IMR-90 (cell line): ENCODE measurements around the gene FCHSD2. TPM values are rescaled to one million over a fixed set of nuclear protein-coding genes. Genes with fewer than 3 reads are reported as not detected.
A peak's percentile ranks its signal among the peaks of the same experiment; 100 is the strongest.
"Not testable (repeated sequence)": the region's sequence is repeated elsewhere in the genome, so short reads cannot be mapped to it uniquely, and the experiment has no call there.

ENCODE experiments used
- ATAC-seq: fragments of 200-7000 bp; cut with Tn5 transposase; 2 replicates; pipeline ENCODE4 v1.9.1; 2020; ENCODE audit warnings: low read depth, mild to moderate bottlenecking, moderate library complexity
- BruUV-seq: library from RNA; stranded (reverse); fragments of 400-500 nt; replicated peaks from 2 replicates; lab custom pipeline; 2021; lab: Mats Ljungman, UMichigan
- CTCF ChIA-PET: fragments of 300-600 bp; formaldehyde crosslinking; extraction: SDS; loops from one replicate; lab custom pipeline; 2021; ENCODE audit warnings: antibody characterized with exemption; lab: Yijun Ruan, JAX
- POLR2A ChIA-PET: fragments of 300-600 bp; sonication (Branson Sonifier 250); formaldehyde crosslinking; loops from one replicate; lab custom pipeline; 2022; ENCODE audit warnings: antibody characterized with exemption; ENCODE audit not compliant: unreplicated experiment; lab: Charles Lee
- DNase-seq: peaks from one replicate; pipeline ENCODE4 v3.0.0; 2013
- H2AFZ ChIP-seq: replicated peaks from 2 replicates; pipeline ENCODE3; 2013; ENCODE audit warnings: low read length, mild to moderate bottlenecking; ENCODE audit not compliant: poor library complexity
- H2AK5ac ChIP-seq: 2 replicates; pipeline ENCODE4 v1.6.1; 2013; ENCODE audit warnings: low read depth, low read length, inconsistent platforms
- H2AK9ac ChIP-seq: replicated peaks from 2 replicates; pipeline ENCODE3; 2013; ENCODE audit warnings: mild to moderate bottlenecking, low read depth, low read length, moderate library complexity; ENCODE audit not compliant: poor library complexity
- H2BK120ac ChIP-seq: 2 replicates; pipeline ENCODE4 v1.6.1; 2013; ENCODE audit warnings: low read depth, low read length, inconsistent platforms
- H2BK15ac ChIP-seq: 3 replicates; pipeline ENCODE4 v1.6.1; 2013; ENCODE audit warnings: low read depth, low read length, inconsistent platforms
- H2BK20ac ChIP-seq: 2 replicates; pipeline ENCODE4 v1.6.1; 2013; ENCODE audit warnings: low read depth, mild to moderate bottlenecking, inconsistent platforms, low read length, moderate library complexity
- H2BK5ac ChIP-seq: 2 replicates; pipeline ENCODE4 v1.6.1; 2013; ENCODE audit warnings: mild to moderate bottlenecking, low read depth, low read length, inconsistent platforms; ENCODE audit not compliant: poor library complexity, severe bottlenecking
- H3K14ac ChIP-seq: replicated peaks from 2 replicates; pipeline ENCODE4 v1.6.1; 2013; ENCODE audit warnings: low read depth, low read length, inconsistent platforms
- H3K18ac ChIP-seq: 2 replicates; pipeline ENCODE4 v1.6.1; 2013; ENCODE audit warnings: low read depth, low read length, control low read depth
- H3K23ac ChIP-seq: 2 replicates; pipeline ENCODE4 v1.6.1; 2013; ENCODE audit warnings: low read depth, low read length, inconsistent platforms
- H3K27ac ChIP-seq: 2 replicates; pipeline ENCODE4 v1.5.1; 2013; ENCODE audit warnings: mild to moderate bottlenecking, control low read depth, low read length; ENCODE audit not compliant: insufficient read depth
- H3K27me3 ChIP-seq: 2 replicates; pipeline ENCODE4 v1.6.1; 2013; ENCODE audit warnings: low read length; ENCODE audit not compliant: control insufficient read depth, insufficient read depth
- H3K36me3 ChIP-seq: 2 replicates; pipeline ENCODE4 v1.6.1; 2013; ENCODE audit warnings: low read length, mixed read lengths; ENCODE audit not compliant: control insufficient read depth, insufficient read depth
- H3K4ac ChIP-seq: 2 replicates; pipeline ENCODE4 v1.6.1; 2013; ENCODE audit warnings: low read depth, low read length, inconsistent platforms
- H3K4me1 ChIP-seq: 2 replicates; pipeline ENCODE4 v1.6.1; 2013; ENCODE audit warnings: low read length, mixed read lengths; ENCODE audit not compliant: control insufficient read depth, insufficient read depth
- H3K4me2 ChIP-seq: 2 replicates; pipeline ENCODE4 v1.6.1; 2013; ENCODE audit warnings: low read depth, mild to moderate bottlenecking, control low read depth, low read length, moderate library complexity
- H3K4me3 ChIP-seq: 2 replicates; pipeline ENCODE4 v1.5.1; 2013; ENCODE audit warnings: low read depth, mild to moderate bottlenecking, control low read depth, low read length, moderate library complexity; ENCODE audit not compliant: insufficient read depth
- H3K56ac ChIP-seq: 2 replicates; pipeline ENCODE4 v1.6.1; 2013; ENCODE audit warnings: low read length, inconsistent platforms; ENCODE audit not compliant: insufficient read depth; ENCODE audit errors: extremely low read depth
- H3K79me1 ChIP-seq, 2 experiments: 2 replicates each; pipeline ENCODE4 v1.6.1; 2013; ENCODE audit warnings: low read length in 2 of 2, inconsistent platforms in 1 of 2, low read depth in 1 of 2
- H3K9ac ChIP-seq: 2 replicates; pipeline ENCODE4 v1.6.1; 2013; ENCODE audit warnings: low read depth, low read length, control low read depth
- H3K9me1 ChIP-seq: 2 replicates; pipeline ENCODE4 v1.6.1; 2013; ENCODE audit warnings: low read length, inconsistent platforms; ENCODE audit not compliant: insufficient read depth
- H3K9me3 ChIP-seq: 2 replicates; pipeline ENCODE4 v1.6.1; 2013; ENCODE audit warnings: low read length; ENCODE audit not compliant: control insufficient read depth, insufficient read depth
- H4K20me1 ChIP-seq: 2 replicates; pipeline ENCODE4 v1.6.1; 2013; ENCODE audit warnings: low read length, inconsistent platforms; ENCODE audit not compliant: insufficient read depth
- H4K5ac ChIP-seq: 2 replicates; pipeline ENCODE4 v1.6.1; 2013; ENCODE audit warnings: mild to moderate bottlenecking, low read depth, low read length, control low read depth
- H4K8ac ChIP-seq, 2 experiments: 2 replicates each; pipeline ENCODE4 v1.6.1; 2013; ENCODE audit warnings: low read depth in 2 of 2, low read length in 2 of 2, control low read depth in 1 of 2, inconsistent platforms in 1 of 2
- H4K91ac ChIP-seq: 2 replicates; pipeline ENCODE4 v1.6.1; 2013; ENCODE audit warnings: low read depth, low read length, inconsistent platforms; ENCODE audit not compliant: insufficient read depth
- WGBS, 2 experiments: methylation state at CpG; one replicate each; pipeline versions ENCODE4 v1.1.5 to v1.1.7; 2013; ENCODE audit warnings: missing lambda C conversion rate in 2 of 2; ENCODE audit not compliant: insufficient read length in 1 of 2; ENCODE audit errors: extremely low coverage in 2 of 2; 5-methylcytosine and 5-hydroxymethylcytosine counted together
- dilution Hi-C: fragments of 300-500 bp; cut with HindIII; formaldehyde crosslinking; loops from one replicate; pipeline ENCODE4 v1.14.3; 2018; ENCODE audit warnings: low sequenced_read_pairs; ENCODE audit not compliant: unreplicated experiment
- in situ Hi-C: fragments of 300-500 bp; cut with MboI; formaldehyde crosslinking; loops from 3 replicates; pipeline ENCODE4 v1.14.3; 2019; ENCODE audit warnings: low sequenced_read_pairs, inconsistent platforms, mixed read lengths
- intact Hi-C: fragments of 100-400 bp; cut with micrococcal nuclease; formaldehyde crosslinking; loops from 2 replicates; pipeline ENCODE4 v1.10.0; 2022
- polyA plus RNA-seq, 3 experiments: library from polyadenylated mRNA; depleted of rRNA; stranded (reverse); fragments of >200 nt; gene quantifications; 2 replicates each; pipeline ENCODE4 v1.2.3, GENCODE V29; 2012; ENCODE audit warnings: low replicate concordance in 1 of 3
- total RNA-seq: library from RNA; depleted of rRNA; stranded (reverse); fragments of >200 nt; gene quantifications from 2 replicates; pipeline ENCODE4 v1.2.3, GENCODE V29; 2012

Gene FCHSD2
- total and polyA plus RNA-seq, 2 of the 4 experiments (the other 2 are of a cell fraction): 5.9 to 18.7 TPM

GRCh38 chr11:73061857-73062424 is 80.2 kb downstream of the FCHSD2 start:
- H3K4me2 ChIP-seq, DNase-seq, H3K9ac ChIP-seq, H3K9me3 ChIP-seq, H3K14ac ChIP-seq, H2BK120ac ChIP-seq, H2BK20ac ChIP-seq, BruUV-seq, H3K9me1 ChIP-seq, H2AFZ ChIP-seq, intact Hi-C loops, ATAC-seq, H2AK5ac ChIP-seq, dilution Hi-C loops, H4K8ac ChIP-seq, in situ Hi-C loops, H3K27ac ChIP-seq, H3K36me3 ChIP-seq, H2BK15ac ChIP-seq, H4K5ac ChIP-seq, H3K4me1 ChIP-seq, H3K23ac ChIP-seq, H3K56ac ChIP-seq, H3K4me3 ChIP-seq, H2BK5ac ChIP-seq, H2AK9ac ChIP-seq, H3K4ac ChIP-seq, H3K18ac ChIP-seq, H3K27me3 ChIP-seq, H4K91ac ChIP-seq, POLR2A ChIA-PET: not testable (repeated sequence)
- H3K79me1 ChIP-seq: peaks cover 10 to 30% of the 10 kb centered on the region in 2 experiments
- WGBS, 2 experiments: 100% methylated on average over 2 of the region's 3 CpGs; no CpG with 5 or more reads in 1 of the 2 experiments
- CTCF ChIA-PET: interaction anchor here (0.6 kb wide), 1 partner anchor 25 kb away, joined by 3 read pairs; no protein-coding TSS in a partner anchor
- H4K20me1 ChIP-seq: peaks cover 18% of the 10 kb centered on the region; the same call in 1 of the 2 replicates

GRCh38 chr11:73061434-73061833 is 80.7 kb downstream of the FCHSD2 start:
- dilution Hi-C loops, H3K9me3 ChIP-seq, POLR2A ChIA-PET, H3K23ac ChIP-seq, H3K9ac ChIP-seq, H3K14ac ChIP-seq, BruUV-seq, H3K4me3 ChIP-seq, H2BK20ac ChIP-seq, H3K9me1 ChIP-seq, intact Hi-C loops, CTCF ChIA-PET, H3K4me1 ChIP-seq, H4K8ac ChIP-seq, H2AK9ac ChIP-seq, H3K56ac ChIP-seq, H3K4me2 ChIP-seq, H2AFZ ChIP-seq, DNase-seq, in situ Hi-C loops, H4K5ac ChIP-seq, H2BK15ac ChIP-seq, H3K18ac ChIP-seq, H2BK120ac ChIP-seq, H3K27ac ChIP-seq, H3K27me3 ChIP-seq, H4K91ac ChIP-seq, H3K36me3 ChIP-seq, H2BK5ac ChIP-seq, H3K4ac ChIP-seq, H2AK5ac ChIP-seq: not testable (repeated sequence)
- 100% methylated on average over 1 of the region's 10 CpGs; no CpG with 5 or more reads in 1 of the 2 experiments for WGBS, 2 experiments
- Histone ChIP-seq H4K20me1 (peaks cover 18% of the 10 kb centered on the region; the same call in 1 of the 2 replicates), H3K79me1 (peaks cover 10 to 33% of the 10 kb centered on the region in 2 experiments)
- ATAC-seq: peak; percentile 54
